SH-SY5Y (cell line): Measurements from ENCODE around the gene ADGB.

Experiments used
- GATA2 ChIP-seq: IDR thresholded peaks from 2 replicates; pipeline ENCODE4 v1.6.1; 2011; ENCODE audit warnings: mild to moderate bottlenecking, low read depth, low read length
- GATA3 ChIP-seq: IDR thresholded peaks from 2 replicates; pipeline ENCODE4 v1.6.1; 2011; ENCODE audit warnings: low read depth, mild to moderate bottlenecking, low read length, moderate library complexity

Gene ADGB

DNA sequence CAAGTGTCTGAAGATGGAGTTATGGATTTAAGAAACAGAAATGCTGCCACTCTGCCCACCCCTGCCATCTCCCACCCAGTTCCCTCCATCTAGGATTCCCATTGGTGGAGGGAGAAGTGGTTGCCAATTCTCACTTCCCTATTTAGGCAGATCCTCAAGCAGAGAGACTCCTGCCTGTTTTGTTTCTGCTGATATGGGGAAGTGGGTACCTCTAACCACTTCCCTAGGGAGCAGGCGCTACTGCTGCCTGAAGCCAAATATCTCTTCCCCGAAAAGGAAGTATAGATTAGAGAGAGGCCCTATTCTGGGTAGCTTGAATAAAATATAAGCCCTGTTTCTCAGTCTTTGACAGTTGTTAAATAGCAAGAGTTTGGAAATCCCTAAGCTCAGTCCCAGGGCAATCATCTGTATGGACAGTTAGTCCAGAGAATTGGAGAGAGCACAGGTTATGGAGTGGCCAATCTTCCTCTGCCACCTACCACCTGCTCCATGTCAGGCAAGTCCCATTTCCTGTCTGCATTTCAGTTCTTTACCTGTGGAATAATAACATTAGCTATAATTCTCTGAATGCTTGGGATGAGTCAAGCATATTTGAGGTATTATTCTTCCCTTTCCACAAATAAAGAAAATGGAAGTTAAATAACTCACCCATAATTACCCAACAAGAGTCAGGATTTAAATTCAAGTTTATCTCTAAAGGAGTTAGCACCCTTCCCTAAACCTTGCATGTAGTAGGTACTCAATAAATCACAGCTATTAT lies 2.6 kb upstream of the ADGB start:
- TF ChIP-seq GATA2, result no peak
- no peak for TF ChIP-seq GATA3

- TF ChIP-seq GATA3 (no peak), GATA2 (no peak)
Observed at GRCh38 chr6:146601352-146601751, 2.6 kb downstream of the ADGB start.

GRCh38 chr6:146602526-146602925 lies 3.8 kb downstream of the ADGB start:
- no peak for TF ChIP-seq GATA2
- TF ChIP-seq GATA3, result no peak

DNA sequence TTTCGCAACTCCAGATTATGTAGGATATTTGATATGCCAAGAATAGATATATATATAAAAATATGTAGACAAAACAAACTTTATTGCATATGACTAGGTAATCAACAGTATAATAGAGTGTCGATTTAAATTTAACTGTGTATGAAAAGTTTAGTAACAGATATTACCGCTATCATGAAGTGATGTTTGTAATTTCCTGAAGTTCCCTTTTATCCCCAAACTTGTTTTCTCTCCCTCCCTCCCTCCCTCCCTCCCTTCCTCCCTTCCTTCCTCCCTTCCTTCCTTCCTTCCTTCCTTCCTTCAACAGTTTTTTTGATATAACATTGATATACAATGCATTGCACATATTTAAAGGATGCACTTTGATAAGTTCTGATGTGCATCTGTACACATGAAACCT lies 15.2 kb downstream of the ADGB start:
- TF ChIP-seq GATA2, result no peak

DNA sequence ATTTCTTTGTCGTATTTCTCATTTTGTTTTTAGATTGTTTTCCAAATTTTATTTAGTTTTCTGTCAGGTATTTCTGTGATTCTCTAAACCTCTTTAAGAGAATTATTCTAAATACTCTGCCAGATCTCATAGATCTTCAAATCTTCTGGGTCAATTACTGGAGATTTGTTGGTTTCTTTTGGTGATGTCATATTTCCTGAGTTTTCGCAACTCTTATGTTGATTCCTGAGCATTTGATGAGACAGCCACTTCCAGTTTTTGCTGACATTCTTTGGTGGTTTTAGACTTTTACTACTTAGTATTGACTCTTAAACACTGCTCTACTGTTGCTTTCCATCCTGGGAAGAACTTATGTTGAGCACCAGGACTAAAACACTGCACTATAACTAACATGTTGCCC lies 21.9 kb downstream of the ADGB start:
- no peak for TF ChIP-seq GATA3
- no peak for TF ChIP-seq GATA2

DNA sequence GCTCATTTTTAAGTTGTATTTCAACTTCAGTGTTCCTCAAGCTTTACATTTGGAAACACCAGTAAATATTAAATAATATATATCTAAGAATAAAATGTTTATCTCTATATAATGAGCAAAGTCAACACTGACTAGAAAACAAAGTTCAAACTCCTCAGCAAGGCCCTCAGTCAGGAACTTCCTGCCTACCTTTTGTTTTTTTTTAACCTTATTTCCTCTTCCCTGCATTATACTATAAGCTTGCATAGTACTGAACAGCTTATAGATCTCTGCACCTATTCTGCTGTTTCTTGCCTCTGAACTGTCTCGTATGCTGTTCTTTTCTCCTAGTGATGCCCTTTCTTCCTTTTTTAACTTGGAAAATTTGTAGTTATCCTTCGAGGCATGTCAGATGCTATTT lies 29.6 kb downstream of the ADGB start:
- TF ChIP-seq GATA2 (no peak), GATA3 (no peak)

GRCh38 chr6:146634022-146634421 lies 35.2 kb downstream of the ADGB start:
- TF ChIP-seq GATA2, result no peak
- no peak for TF ChIP-seq GATA3

GRCh38 chr6:146635165-146635564 lies 36.4 kb downstream of the ADGB start:
- TF ChIP-seq GATA2 (no peak), GATA3 (no peak)

DNA sequence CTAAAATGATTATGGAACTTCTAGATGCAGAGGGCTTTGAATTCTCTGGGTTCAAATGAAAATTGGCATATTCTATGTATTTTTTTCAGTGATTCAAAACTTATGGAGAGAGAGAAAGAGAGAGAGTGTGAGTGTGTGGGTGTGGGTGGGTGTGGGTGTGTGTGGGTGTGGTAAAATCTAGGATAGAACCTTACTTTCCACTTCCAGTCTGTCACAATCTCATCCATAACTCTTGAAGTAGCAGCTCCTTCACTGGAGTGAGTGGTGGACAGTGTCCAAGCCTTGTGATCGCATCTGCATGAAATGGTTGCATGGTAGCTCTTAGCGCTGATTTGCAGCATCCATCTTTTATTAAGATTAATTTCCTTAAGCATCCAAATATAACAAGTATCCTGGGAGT lies 37.7 kb downstream of the ADGB start:
- no peak for TF ChIP-seq GATA3
- no peak for TF ChIP-seq GATA2

- TF ChIP-seq GATA2, result no peak
- TF ChIP-seq GATA3, result no peak
Observed at GRCh38 chr6:146642921-146643320, 44.1 kb downstream of the ADGB start.

GRCh38 chr6:146650799-146651481 lies 52.2 kb downstream of the ADGB start:
- no peak for TF ChIP-seq GATA3
- TF ChIP-seq GATA2, result no peak

- TF ChIP-seq GATA2 (peak; percentile 89), GATA3 (peak; percentile 94)
Observed at GRCh38 chr6:146651482-146651863, 52.7 kb downstream of the ADGB start.

DNA sequence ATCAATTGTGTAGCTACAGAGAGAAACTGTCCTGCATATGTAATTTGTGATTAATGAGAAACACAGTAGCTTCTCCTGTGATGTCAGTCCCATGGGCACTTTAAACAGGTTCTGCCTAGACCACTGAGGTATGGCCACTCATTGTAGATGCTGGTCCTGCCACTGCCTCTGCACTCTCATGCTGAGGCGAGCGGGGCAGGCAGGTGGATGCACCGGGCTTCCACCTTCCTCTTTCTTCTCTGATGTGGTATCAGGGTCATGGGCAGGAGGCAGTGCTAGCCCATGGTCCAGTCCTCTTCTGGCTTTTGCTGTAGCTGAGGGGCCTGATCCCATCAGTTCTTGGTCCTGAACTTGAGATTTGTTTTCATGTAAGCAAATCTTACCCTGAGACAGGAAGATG lies 58.7 kb downstream of the ADGB start:
- TF ChIP-seq GATA3 (no peak), GATA2 (no peak)

DNA sequence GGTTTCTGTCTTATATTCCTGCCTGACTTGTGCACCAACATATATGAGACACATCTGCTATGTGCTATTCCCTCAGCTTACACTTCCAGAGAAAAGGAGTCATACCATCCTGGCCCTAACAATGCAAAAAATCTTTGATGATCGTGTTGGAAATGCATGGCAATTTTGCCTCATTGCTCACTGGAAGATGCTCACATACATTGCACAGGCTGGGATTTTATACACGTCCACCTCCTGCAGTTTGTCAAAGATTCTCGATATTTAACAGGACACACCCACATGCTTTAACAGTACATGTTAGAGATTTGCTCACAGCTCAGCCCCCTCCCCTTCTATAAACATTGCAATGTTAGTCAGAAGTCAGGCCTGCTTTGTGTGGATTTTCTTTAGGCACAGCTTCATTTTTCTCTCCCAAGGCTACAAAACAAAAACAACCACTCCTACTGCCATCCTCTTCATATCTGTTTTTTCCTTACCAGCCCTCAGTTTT lies 66.1 kb downstream of the ADGB start:
- TF ChIP-seq GATA2, result no peak
- no peak for TF ChIP-seq GATA3

DNA sequence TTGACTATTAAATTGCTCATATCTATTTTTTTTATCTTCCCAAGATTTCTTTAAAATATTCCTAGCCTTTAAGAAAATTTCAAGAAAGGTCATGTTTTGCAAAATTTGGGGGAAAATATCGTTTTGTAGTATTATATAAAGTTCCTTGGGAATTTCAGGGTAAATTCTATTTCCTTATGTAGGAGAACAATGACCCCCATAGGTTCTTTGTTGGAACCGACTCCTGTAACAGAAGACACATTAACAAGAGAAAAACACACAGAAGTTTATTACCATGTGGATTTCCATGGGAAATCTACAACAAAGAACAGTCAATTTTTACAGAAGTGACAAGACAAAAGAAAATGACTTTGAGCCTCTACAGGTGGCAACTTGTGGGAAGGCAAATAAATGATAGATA lies 68.1 kb downstream of the ADGB start:
- TF ChIP-seq GATA2 (no peak), GATA3 (no peak)
